ENCODE measurements around the gene PTPRQ.

The PTPRQ gene

DNA sequence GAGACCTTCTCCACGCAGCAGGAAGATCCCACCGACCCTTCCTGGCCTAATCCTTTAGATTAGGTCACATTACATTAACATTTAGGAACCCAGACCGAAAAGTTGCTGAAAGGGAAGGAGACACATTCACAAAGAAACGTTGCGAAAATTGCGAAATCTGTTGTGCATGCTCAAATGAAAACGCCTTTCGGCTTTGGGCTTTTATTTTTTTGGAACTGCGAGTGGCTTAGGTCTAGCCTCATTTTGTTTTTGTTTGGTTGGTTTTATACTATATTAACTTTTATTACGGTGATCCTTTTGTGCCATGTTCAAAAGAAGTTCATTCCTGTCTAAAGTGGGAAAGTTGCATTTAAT, 264.9 kb downstream of the PTPRQ start:
- H3K36me3 Mint-ChIP-seq (ENCODE audit: insufficient read depth), result no peaks in the 10 kb centered on the region
- peaks cover 7% of the 10 kb centered on the region in 2 donors for H3K9me3 Mint-ChIP-seq
- ATAC-seq (replicated peaks) (no peak), DNase-seq (no peak)
- H3K4me3 Mint-ChIP-seq, result peak overlapping the region in 1 of 2 donors; percentile 49
- no peak overlapping the region for H3K27ac Mint-ChIP-seq
- peaks cover 0 to 19% of the 10 kb centered on the region in 2 donors for H3K27me3 Mint-ChIP-seq
- H3K4me1 Mint-ChIP-seq (ENCODE audit: low read depth in 2 of 2), result no peaks in the 10 kb centered on the region

DNA sequence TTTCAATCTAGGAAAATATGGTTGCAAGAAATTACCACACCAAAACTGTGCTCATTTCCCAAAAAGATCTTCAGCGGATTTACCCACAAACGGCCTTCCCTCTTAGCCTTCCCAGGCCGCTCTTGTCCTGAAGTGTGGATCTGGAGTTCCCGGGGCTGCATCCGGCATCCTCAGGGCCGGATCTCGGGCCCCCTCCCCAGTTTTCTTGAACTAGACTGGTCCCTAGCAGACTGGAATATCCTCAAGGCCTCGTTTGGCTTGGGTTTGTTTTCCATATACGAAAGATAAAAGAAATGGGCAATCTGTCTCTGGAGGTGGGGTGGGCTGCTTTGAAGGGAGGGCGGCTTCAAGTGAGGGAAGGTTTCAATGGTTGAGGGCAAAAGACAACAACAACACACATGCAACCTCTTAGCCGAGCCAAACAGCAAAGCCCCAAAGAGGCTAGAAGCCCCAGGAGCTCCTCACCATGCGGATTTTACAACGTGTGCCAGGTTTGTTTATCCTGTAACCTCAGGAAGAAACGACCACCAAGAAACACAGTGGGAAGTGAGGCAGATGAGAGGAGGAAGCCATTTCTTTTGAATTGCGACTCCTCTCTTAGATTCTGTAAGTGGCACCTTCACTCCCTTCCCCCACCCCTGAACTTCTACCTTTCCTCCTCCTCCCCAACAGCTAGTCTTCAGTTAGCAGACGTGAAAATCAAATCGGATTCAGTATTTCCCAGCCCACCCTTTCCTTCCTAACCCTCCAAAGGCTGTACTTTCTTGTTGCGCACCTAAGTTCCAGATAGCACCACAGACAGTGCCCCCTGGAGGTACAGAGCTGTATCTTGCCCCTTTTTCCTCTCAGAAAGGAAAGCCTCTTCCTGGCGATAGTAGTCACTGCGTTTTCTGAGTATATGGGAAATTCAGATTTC, 266.0 kb downstream of the PTPRQ start:
- H3K4me3 Mint-ChIP-seq, result no peak overlapping the region
- ATAC-seq (replicated peaks), result no peak

DNA sequence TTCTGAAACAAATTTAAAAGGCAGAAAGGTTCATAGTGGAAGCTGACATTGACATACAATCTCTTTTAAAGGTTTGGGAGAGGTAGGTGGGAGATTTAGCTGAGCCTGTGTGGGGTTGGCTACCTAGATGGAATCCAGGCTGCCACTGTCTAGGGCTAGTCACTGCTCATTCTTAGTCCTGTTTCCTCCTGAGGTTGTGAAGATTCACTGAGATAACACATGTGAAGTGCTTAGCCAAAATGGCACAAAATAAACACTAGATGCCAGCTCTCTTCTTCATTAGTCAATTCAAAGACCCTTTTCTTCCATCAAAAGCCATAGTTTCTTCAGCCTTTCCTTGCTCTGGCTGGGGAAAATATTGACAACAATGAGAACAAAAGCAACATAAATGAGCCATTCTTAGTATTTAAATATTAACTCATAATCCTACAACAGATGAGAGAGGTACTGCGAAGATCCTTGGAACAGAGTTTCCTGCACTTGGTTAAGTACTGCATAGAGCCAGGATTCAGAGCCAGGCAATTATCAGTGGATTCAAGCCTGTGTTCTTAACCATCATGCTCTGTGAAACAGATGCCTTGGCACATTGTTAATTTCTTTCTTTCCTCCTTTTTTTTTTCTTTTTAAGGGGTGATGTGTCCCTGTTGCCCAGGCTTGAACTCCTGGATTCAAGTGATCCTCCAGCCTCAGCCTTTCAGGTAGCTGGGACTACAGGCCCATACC, 266.9 kb downstream of the PTPRQ start:
- DNase-seq, result no peak
- Mint-ChIP-seq H3K27ac (no peak overlapping the region), H3K27me3 (peaks cover 0 to 26% of the 10 kb centered on the region in 2 donors), H3K36me3 (ENCODE audit: insufficient read depth) (no peaks in the 10 kb centered on the region), H3K4me1 (ENCODE audit: low read depth in 2 of 2) (no peaks in the 10 kb centered on the region), H3K9me3 (peaks cover 7 to 9% of the 10 kb centered on the region in 2 donors), H3K4me3 (no peak overlapping the region)
- ATAC-seq (replicated peaks), result no peak

More for the DNA sequence above, 266.0 kb downstream of the PTPRQ start:
- H3K27ac Mint-ChIP-seq, result no peak overlapping the region
- no peaks in the 10 kb centered on the region for H3K36me3 Mint-ChIP-seq (ENCODE audit: insufficient read depth)
- DNase-seq, result no peak
- peaks cover 0 to 26% of the 10 kb centered on the region in 2 donors for H3K27me3 Mint-ChIP-seq
- H3K4me1 Mint-ChIP-seq (ENCODE audit: low read depth in 2 of 2), result no peaks in the 10 kb centered on the region
- peaks cover 7% of the 10 kb centered on the region in 2 donors for H3K9me3 Mint-ChIP-seq

DNA sequence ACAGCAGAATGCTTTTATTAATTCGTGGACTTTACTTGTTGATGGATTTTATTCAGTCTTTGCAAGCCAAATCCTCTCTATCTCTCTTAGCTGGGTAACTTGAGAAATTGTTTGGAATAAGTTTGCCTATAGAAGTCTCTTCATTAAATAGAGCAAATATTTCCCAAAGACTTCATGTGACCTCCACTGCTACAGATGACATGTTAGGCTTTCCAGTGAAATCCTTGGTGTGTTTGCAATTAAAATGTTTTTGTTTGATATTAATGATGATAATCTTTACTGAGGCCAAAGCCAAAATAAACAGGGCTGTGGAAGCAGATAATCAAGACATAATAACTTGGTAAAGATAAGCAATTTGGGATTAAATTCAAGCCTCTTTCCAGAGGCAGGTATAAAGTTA, 267.8 kb downstream of the PTPRQ start:
- H3K9me3 Mint-ChIP-seq, result peaks cover 7 to 10% of the 10 kb centered on the region in 2 donors
- ATAC-seq (replicated peaks) (no peak), DNase-seq (no peak)
- H3K4me3 Mint-ChIP-seq, result no peak overlapping the region
- no peak overlapping the region for H3K27ac Mint-ChIP-seq
- no peaks in the 10 kb centered on the region for H3K36me3 Mint-ChIP-seq (ENCODE audit: insufficient read depth)
- peaks cover 0 to 26% of the 10 kb centered on the region in 2 donors for H3K27me3 Mint-ChIP-seq
- H3K4me1 Mint-ChIP-seq (ENCODE audit: low read depth in 2 of 2), result no peaks in the 10 kb centered on the region

- Mint-ChIP-seq H3K27ac (no peak overlapping the region), H3K36me3 (ENCODE audit: insufficient read depth) (no peaks in the 10 kb centered on the region), H3K9me3 (peaks cover 6 to 7% of the 10 kb centered on the region in 2 donors), H3K4me3 (no peak overlapping the region), H3K27me3 (peaks cover 0 to 20% of the 10 kb centered on the region in 2 donors), H3K4me1 (ENCODE audit: low read depth in 2 of 2) (no peaks in the 10 kb centered on the region)
- ATAC-seq (replicated peaks) (no peak), DNase-seq (no peak)
These were observed 268.8 kb downstream of the PTPRQ start for GRCh38 chr12:80712866-80713265.

DNA sequence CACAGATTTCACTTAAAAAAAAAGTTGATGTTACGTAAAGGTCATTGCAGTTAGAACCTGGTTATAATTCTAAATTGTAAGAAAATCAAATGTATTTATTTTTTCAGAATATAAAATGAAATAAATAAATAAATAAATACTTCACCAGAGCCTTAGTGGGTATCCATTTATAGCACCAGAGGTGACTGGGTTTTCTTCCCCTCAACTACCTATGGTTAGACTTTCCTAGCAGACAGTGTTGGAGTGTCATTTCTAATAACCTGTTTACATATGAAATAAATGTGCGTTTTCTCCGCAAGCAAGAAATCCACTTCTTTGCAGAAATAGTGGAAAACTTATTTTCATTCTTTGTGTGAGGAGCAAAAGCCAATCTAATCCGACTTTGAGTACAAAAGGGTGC, 269.4 kb downstream of the PTPRQ start:
- Mint-ChIP-seq H3K27me3 (peaks cover 0 to 20% of the 10 kb centered on the region in 2 donors), H3K9me3 (peaks cover 6 to 7% of the 10 kb centered on the region in 2 donors), H3K27ac (no peak overlapping the region), H3K36me3 (ENCODE audit: insufficient read depth) (no peaks in the 10 kb centered on the region), H3K4me1 (ENCODE audit: low read depth in 2 of 2) (no peaks in the 10 kb centered on the region), H3K4me3 (no peak overlapping the region)
- no peak for DNase-seq
- no peak for ATAC-seq (replicated peaks)

- H3K27ac Mint-ChIP-seq, result no peak overlapping the region
- no peaks in the 10 kb centered on the region for H3K36me3 Mint-ChIP-seq (ENCODE audit: insufficient read depth)
- ATAC-seq (replicated peaks) (no peak), DNase-seq (no peak)
- no peak overlapping the region for H3K4me3 Mint-ChIP-seq
- H3K4me1 Mint-ChIP-seq (ENCODE audit: low read depth in 2 of 2), result no peaks in the 10 kb centered on the region
- H3K27me3 Mint-ChIP-seq, result peaks cover 0 to 20% of the 10 kb centered on the region in 2 donors
- H3K9me3 Mint-ChIP-seq, result peaks cover 3 to 7% of the 10 kb centered on the region in 2 donors
These were observed 270.0 kb downstream of the PTPRQ start for GRCh38 chr12:80714055-80714454.

DNA sequence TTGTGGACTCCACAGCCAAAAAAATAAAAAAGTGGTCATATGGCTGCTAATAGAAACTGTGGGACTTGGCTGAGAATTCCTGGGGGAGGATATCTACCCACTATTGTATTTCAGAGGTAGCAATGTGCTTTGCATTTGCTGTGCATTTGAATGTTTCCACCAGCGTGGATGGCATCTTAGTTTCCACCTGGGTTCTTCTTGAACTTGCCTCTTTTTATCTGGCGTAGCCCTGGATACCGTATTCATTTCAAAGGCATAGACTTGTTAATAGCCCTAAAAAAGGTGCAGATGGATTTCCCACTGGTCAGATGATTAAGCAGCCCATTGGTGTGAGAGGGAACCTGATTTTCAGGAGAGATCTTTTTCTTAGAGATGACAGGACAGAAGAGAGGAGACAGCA, 270.8 kb downstream of the PTPRQ start:
- DNase-seq (no peak), ATAC-seq (replicated peaks) (no peak)
- Mint-ChIP-seq H3K27ac (no peak overlapping the region), H3K4me1 (ENCODE audit: low read depth in 2 of 2) (no peaks in the 10 kb centered on the region), H3K36me3 (ENCODE audit: insufficient read depth) (no peaks in the 10 kb centered on the region), H3K9me3 (peaks cover 3 to 7% of the 10 kb centered on the region in 2 donors), H3K4me3 (no peak overlapping the region), H3K27me3 (peaks cover 0 to 17% of the 10 kb centered on the region in 2 donors)

- DNase-seq (no peak), ATAC-seq (replicated peaks) (no peak)
- H3K27me3 Mint-ChIP-seq, result peaks cover 0 to 8% of the 10 kb centered on the region in 2 donors
- H3K27ac Mint-ChIP-seq, result no peak overlapping the region
- no peaks in the 10 kb centered on the region for H3K36me3 Mint-ChIP-seq (ENCODE audit: insufficient read depth)
- no peak overlapping the region for H3K4me3 Mint-ChIP-seq
- H3K9me3 Mint-ChIP-seq, result peaks cover 0 to 3% of the 10 kb centered on the region in 2 donors
- no peaks in the 10 kb centered on the region for H3K4me1 Mint-ChIP-seq (ENCODE audit: low read depth in 2 of 2)
These were observed 271.7 kb downstream of the PTPRQ start for GRCh38 chr12:80715713-80716249.

GRCh38 chr12:80716696-80717469, 272.8 kb downstream of the PTPRQ start, which contains the start of gene MYF5:
Gene MYF5 (plus strand): TSS chr12:80716912. CDS start chr12:80717064, 152 bp downstream.
- Mint-ChIP-seq H3K4me3 (no peak within 1 kb of the TSS), H3K4me1 (ENCODE audit: low read depth in 2 of 2) (no peaks in the 10 kb centered on the region), H3K27ac (no peak within 1 kb of the TSS), H3K9me3 (peaks cover 0 to 3% of the 10 kb centered on the region in 2 donors), H3K27me3 (peaks cover 0 to 8% of the 10 kb centered on the region in 2 donors), H3K36me3 (ENCODE audit: insufficient read depth) (no peaks in the 10 kb centered on the region)
- DNase-seq (no peak), ATAC-seq (replicated peaks) (no peak)

- Mint-ChIP-seq H3K27me3 (peaks cover 0 to 8% of the 10 kb centered on the region in 2 donors), H3K4me1 (ENCODE audit: low read depth in 2 of 2) (no peaks in the 10 kb centered on the region), H3K9me3 (peaks cover 0 to 3% of the 10 kb centered on the region in 2 donors)
These were observed 273.8 kb downstream of the PTPRQ start for GRCh38 chr12:80717856-80718255.

GRCh38 chr12:80720516-80720915, 276.5 kb downstream of the PTPRQ start:
- H3K9me3 Mint-ChIP-seq, result peaks cover 0 to 3% of the 10 kb centered on the region in 2 donors
- no peaks in the 10 kb centered on the region for H3K4me1 Mint-ChIP-seq (ENCODE audit: low read depth in 2 of 2)
- H3K36me3 Mint-ChIP-seq (ENCODE audit: insufficient read depth), result no peaks in the 10 kb centered on the region
- H3K4me3 Mint-ChIP-seq, result no peak overlapping the region
- no peak for ATAC-seq (replicated peaks)
- H3K27ac Mint-ChIP-seq, result no peak overlapping the region
- no peaks in the 10 kb centered on the region for H3K27me3 Mint-ChIP-seq
- DNase-seq, result no peak

More at GRCh38 chr12:80717856-80718255, 273.8 kb downstream of the PTPRQ start:
- H3K36me3 Mint-ChIP-seq (ENCODE audit: insufficient read depth), result no peaks in the 10 kb centered on the region
- H3K4me3 Mint-ChIP-seq, result no peak overlapping the region
- no peak overlapping the region for H3K27ac Mint-ChIP-seq
- ATAC-seq (replicated peaks) (no peak), DNase-seq (no peak)

DNA sequence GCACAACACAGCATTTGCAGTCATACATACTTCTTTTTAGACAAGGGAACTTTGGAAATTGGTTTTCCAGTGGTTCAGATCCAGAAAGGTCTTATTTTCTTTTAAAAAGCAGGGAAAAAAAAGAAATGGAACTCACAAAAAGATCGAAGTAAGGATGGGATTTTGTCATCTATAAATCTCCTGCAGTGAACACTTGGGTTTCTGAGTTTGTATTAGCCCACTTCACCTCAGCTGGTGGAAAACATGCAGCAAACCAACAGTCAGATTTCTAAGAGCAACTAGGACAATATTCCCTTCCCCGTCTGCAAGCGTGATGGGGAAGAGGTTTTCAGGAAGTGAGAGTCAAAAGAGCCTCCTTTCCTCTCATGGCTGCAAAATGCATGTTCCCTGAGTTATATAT, 277.3 kb downstream of the PTPRQ start:
- Mint-ChIP-seq H3K4me1 (ENCODE audit: low read depth in 2 of 2) (no peaks in the 10 kb centered on the region), H3K4me3 (no peak overlapping the region), H3K27me3 (no peaks in the 10 kb centered on the region), H3K9me3 (no peaks in the 10 kb centered on the region), H3K36me3 (ENCODE audit: insufficient read depth) (no peaks in the 10 kb centered on the region), H3K27ac (no peak overlapping the region)
- ATAC-seq (replicated peaks), result no peak
- DNase-seq, result no peak
